SK-N-MC (cell line): ENCODE measurements around the gene TRIML1.

Experiments
- EZH2 ChIP-seq: fragments of 200-600 bp; sonication (generic); IDR thresholded peaks from one replicate; pipeline ENCODE4 v1.6.1; 2017; ENCODE audit warnings: antibody characterized with exemption
- POLR2AphosphoS5 ChIP-seq: IDR thresholded peaks from 2 replicates; pipeline ENCODE4 v1.6.1; 2012; ENCODE audit warnings: mild to moderate bottlenecking, low read depth, low read length, borderline replicate concordance

GRCh38 chr4:188092824-188093223, 46.4 kb upstream of the TRIML1 start:
- TF ChIP-seq EZH2 (no peak), POLR2AphosphoS5 (no peak)
